K562 (cell line): ENCODE results near the gene PON3. TPM values are rescaled to one million over a fixed set of nuclear protein-coding genes. Genes with fewer than 3 reads are reported as not detected.

Experiments used
- NUFIP1 ChIP-seq: fragments of 450-650 bp; IDR thresholded peaks from 2 replicates; pipeline ENCODE4 v1.6.1; 2018; ENCODE audit not compliant: partially characterized antibody
- SMAD2 ChIP-seq: fragments of 150-350 bp; IDR thresholded peaks from 2 replicates; pipeline ENCODE4 v1.6.1; 2014; ENCODE audit warnings: low read depth, mild to moderate bottlenecking, low read length
- SMARCB1 ChIP-seq: IDR thresholded peaks from 2 replicates; pipeline ENCODE4 v1.6.1; 2011; ENCODE audit warnings: improper control_type of control experiment, low read depth; ENCODE audit not compliant: insufficient read length
- polyA plus RNA-seq, 8 experiments: library from polyadenylated mRNA; depleted of rRNA in 4 of 8; stranded (reverse) in 5 of 8; unstranded in 3 of 8; fragments of >200 nt; fragmentation: Nextera tagmentation in 2 of 8; fragmentation: Illumina TruSeq in 1 of 8; extraction: Ambion mirVana in 2 of 8; extraction: Trizol in 1 of 8; gene quantifications; 2 replicates each; pipeline versions ENCODE4 v1.2.1 to v1.2.3, GENCODE V29; 2011 to 2014; ENCODE audit warnings: inconsistent platforms in 1 of 8, missing spikeins in 1 of 8
- total RNA-seq, 7 experiments: library from RNA; depleted of rRNA in 6 of 7; stranded (reverse); fragments of >200 nt in 6 of 7; fragmentation: Illumina TruSeq in 2 of 7; extraction: Trizol in 2 of 7; gene quantifications; 2 replicates each; pipeline versions ENCODE4 v1.2.1 to v1.2.3, GENCODE V29; 2011 to 2021; ENCODE audit warnings: low replicate concordance in 1 of 7
- TF ChIP-seq, protein P1 (sequence below): fragments of 200-800 bp; sonication (Bioruptor generic); IDR thresholded peaks from 2 replicates; pipeline ENCODE4 v1.6.1; 2017; ENCODE audit warnings: missing genetic modification characterization, missing compliant biosample characterization
- TF ChIP-seq, protein P2 (sequence below): fragments of 250-450 bp; sonication (Bioruptor Pico); IDR thresholded peaks from 2 replicates; pipeline ENCODE4 v1.8.0; 2021; ENCODE audit warnings: moderate library complexity, mild to moderate bottlenecking, inconsistent platforms
- TF ChIP-seq, protein P3 (sequence below): fragments of 250-450 bp; sonication (Bioruptor Pico); IDR thresholded peaks from 2 replicates; pipeline ENCODE4 v1.4.0; 2020

PON3 gene
- total and polyA plus RNA-seq, 9 of the 15 experiments (the other 6 are each of a cell fraction or from before 2014, with no cell fraction given) = 0.15 to 0.38 (median 0.18) TPM; not detected in 6

DNA sequence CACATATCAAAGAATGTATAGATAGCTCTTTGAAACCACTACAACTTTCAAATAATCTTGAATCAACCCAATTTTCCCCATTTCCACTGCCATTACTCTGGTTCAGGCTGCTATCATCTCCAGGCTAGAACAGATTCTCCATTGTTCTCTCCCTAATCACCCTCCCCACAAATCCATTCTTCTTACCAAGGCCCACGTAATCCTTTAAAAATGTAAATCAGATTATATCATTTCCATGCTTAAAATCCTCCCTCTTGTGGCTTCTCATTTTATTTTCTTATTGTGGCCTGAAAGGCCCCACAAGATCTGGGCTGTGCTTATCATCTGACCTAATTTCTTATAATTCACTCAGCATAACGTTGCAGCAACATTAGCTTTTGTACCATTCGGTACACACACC lies 68.8 kb downstream of the PON3 start (continued):
- TF ChIP-seq, protein P1, sequence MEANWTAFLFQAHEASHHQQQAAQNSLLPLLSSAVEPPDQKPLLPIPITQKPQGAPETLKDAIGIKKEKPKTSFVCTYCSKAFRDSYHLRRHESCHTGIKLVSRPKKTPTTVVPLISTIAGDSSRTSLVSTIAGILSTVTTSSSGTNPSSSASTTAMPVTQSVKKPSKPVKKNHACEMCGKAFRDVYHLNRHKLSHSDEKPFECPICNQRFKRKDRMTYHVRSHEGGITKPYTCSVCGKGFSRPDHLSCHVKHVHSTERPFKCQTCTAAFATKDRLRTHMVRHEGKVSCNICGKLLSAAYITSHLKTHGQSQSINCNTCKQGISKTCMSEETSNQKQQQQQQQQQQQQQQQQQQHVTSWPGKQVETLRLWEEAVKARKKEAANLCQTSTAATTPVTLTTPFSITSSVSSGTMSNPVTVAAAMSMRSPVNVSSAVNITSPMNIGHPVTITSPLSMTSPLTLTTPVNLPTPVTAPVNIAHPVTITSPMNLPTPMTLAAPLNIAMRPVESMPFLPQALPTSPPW (CRISPR knock-in tag) = no peak
- no peak for TF ChIP-seq SMARCB1
- TF ChIP-seq, protein P2, sequence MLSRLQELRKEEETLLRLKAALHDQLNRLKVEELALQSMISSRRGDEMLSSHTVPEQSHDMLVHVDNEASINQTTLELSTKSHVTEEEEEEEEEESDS (CRISPR knock-in tag) = no peak
- TF ChIP-seq SMAD2 = no peak
- TF ChIP-seq NUFIP1 = no peak
- TF ChIP-seq, protein P3, sequence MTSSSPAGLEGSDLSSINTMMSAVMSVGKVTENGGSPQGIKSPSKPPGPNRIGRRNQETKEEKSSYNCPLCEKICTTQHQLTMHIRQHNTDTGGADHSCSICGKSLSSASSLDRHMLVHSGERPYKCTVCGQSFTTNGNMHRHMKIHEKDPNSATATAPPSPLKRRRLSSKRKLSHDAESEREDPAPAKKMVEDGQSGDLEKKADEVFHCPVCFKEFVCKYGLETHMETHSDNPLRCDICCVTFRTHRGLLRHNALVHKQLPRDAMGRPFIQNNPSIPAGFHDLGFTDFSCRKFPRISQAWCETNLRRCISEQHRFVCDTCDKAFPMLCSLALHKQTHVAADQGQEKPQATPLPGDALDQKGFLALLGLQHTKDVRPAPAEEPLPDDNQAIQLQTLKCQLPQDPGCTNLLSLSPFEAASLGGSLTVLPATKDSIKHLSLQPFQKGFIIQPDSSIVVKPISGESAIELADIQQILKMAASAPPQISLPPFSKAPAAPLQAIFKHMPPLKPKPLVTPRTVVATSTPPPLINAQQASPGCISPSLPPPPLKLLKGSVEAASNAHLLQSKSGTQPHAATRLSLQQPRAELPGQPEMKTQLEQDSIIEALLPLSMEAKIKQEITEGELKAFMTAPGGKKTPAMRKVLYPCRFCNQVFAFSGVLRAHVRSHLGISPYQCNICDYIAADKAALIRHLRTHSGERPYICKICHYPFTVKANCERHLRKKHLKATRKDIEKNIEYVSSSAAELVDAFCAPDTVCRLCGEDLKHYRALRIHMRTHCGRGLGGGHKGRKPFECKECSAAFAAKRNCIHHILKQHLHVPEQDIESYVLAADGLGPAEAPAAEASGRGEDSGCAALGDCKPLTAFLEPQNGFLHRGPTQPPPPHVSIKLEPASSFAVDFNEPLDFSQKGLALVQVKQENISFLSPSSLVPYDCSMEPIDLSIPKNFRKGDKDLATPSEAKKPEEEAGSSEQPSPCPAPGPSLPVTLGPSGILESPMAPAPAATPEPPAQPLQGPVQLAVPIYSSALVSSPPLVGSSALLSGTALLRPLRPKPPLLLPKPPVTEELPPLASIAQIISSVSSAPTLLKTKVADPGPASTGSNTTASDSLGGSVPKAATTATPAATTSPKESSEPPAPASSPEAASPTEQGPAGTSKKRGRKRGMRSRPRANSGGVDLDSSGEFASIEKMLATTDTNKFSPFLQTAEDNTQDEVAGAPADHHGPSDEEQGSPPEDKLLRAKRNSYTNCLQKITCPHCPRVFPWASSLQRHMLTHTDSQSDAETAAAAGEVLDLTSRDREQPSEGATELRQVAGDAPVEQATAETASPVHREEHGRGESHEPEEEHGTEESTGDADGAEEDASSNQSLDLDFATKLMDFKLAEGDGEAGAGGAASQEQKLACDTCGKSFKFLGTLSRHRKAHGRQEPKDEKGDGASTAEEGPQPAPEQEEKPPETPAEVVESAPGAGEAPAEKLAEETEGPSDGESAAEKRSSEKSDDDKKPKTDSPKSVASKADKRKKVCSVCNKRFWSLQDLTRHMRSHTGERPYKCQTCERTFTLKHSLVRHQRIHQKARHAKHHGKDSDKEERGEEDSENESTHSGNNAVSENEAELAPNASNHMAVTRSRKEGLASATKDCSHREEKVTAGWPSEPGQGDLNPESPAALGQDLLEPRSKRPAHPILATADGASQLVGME = no peak
- TF ChIP-seq, all 486 proteins: peak for 0
